Measurements from ENCODE around the gene FAXDC2. TPM values are rescaled to one million over a fixed set of nuclear protein-coding genes. Genes with fewer than 3 reads are reported as not detected.
A peak's percentile ranks its signal among the peaks of the same experiment; 100 is the strongest.

FAXDC2 gene
- polyA plus RNA-seq, 4 donors: 10.8 to 30.9 (median 15.1) TPM

DNA sequence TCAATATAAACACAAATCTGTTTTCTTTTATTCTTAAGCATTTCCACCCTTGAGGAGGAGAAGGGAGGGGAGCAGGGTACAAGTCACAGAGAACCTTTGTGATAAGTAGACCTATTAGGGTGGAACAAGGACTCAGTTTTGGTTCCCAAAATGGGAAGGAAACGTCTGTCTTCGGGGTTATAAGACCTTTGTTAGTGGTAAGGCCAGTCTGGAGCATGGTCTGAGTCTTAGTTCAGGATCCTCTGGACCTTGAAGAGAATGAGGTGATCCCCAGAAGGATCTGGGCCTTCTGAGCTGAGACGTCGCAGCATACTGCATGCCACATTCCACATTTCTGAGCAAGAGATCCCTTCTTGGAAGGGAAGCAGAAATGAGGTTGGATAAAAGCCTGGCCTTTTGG lies 37.2 kb downstream of the FAXDC2 start:
- Histone ChIP-seq H3K4me1 (ENCODE audit: control insufficient read depth in 3 of 3, insufficient read depth in 2 of 3, low read depth in 1 of 3, low read length in 2 of 3) (no peaks in the 10 kb centered on the region), H3K36me3 (ENCODE audit: control insufficient read depth in 3 of 3, insufficient read depth in 2 of 3, low read depth in 1 of 3, low read length in 3 of 3) (peaks cover 22 to 71% (median 41%) of the 10 kb centered on the region in 3 donors), H3K27me3 (ENCODE audit: control insufficient read depth in 3 of 3, insufficient read depth in 3 of 3, low read length in 3 of 3) (no peaks in the 10 kb centered on the region), H3K9me3 (ENCODE audit: control insufficient read depth in 2 of 2, insufficient read depth in 1 of 2, low read depth in 1 of 2, low read length in 1 of 2) (no peaks in the 10 kb centered on the region), H3K27ac (ENCODE audit: low read depth in 1 of 3, low read length in 2 of 3) (no peak overlapping the region), H3K4me3 (ENCODE audit: low read depth in 1 of 3, low read length in 3 of 3) (no peak overlapping the region)
- DNase-seq (no peak), FAIRE-seq (no peak)
- 77 to 85% (median 81%) methylated on average over 4 of the region's 4 CpGs for whole genome bisulfite sequencing, 3 donors

DNA sequence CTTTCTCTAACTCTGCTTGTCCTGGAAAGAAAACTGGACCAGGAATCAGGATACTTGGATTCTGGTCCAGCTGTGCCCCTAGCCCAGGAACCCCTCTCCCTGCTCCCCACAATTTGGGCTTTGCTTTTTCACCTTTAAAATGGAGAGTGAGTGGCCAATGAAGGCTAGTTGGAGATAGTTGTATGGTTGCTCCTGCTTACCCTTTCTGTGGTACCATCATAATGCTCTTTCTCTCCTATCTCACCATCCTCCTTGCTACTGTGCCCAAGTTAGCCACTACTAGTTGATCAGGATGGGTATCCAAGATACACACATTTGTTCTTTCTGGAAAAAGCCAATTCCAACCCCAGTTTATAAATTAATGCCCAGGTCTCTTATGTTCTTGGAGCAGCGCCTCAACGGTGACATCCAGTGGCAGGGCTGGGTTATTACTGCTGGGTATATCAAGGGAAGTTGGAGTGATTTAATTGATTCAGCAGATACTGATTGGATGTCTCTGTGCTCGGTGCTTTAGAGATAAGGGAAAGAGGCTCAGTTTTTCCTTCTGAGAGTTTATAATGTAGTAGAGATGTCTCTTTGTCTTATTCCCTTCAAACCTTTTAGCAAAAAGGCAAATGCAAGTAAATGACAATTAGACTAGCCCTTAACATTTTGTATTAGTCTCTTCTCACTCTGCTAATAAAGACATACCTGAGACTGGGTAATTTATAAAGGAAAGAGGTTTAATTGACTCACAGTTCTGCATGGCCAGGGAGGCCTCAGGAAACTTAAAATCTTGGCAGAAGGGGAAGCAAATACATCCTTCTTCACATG lies 38.5 kb downstream of the FAXDC2 start:
- no peaks in the 10 kb centered on the region for H3K27me3 ChIP-seq (ENCODE audit: control insufficient read depth in 3 of 3, insufficient read depth in 3 of 3, low read length in 3 of 3)
- H3K4me1 ChIP-seq (ENCODE audit: control insufficient read depth in 3 of 3, insufficient read depth in 2 of 3, low read depth in 1 of 3, low read length in 2 of 3): no peaks in the 10 kb centered on the region
- peaks cover 22 to 68% (median 41%) of the 10 kb centered on the region in 3 donors for H3K36me3 ChIP-seq (ENCODE audit: control insufficient read depth in 3 of 3, insufficient read depth in 2 of 3, low read depth in 1 of 3, low read length in 3 of 3)
- no peak overlapping the region for H3K27ac ChIP-seq (ENCODE audit: low read depth in 1 of 3, low read length in 2 of 3)
- 5 to 38% (median 19%) methylated on average over 3 of the region's 3 CpGs for WGBS, 3 donors
- no peak overlapping the region for H3K4me3 ChIP-seq (ENCODE audit: low read depth in 1 of 3, low read length in 3 of 3)
- DNase-seq: peak; percentile 75
- no peaks in the 10 kb centered on the region for H3K9me3 ChIP-seq (ENCODE audit: control insufficient read depth in 2 of 2, insufficient read depth in 1 of 2, low read depth in 1 of 2, low read length in 1 of 2)
- no peak for FAIRE-seq

DNA sequence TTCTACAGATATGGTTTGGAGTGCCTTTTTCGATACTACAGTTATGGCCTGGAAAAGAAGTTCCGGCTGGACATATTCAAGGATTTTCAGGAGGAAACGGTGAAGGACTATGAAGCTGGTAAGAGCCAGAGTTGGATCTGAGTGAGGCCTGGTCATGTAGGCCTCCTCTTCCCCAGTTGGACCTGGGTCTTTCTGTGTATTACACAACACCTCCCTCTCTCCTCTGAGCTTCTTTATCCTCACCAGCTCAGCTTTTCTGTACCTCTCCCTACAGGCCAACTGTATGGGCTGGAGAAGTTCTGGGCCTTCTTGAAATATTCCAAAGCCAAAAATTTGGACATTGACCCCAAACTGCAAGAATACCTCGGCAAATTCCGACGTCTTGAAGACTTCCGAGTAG lies 39.2 kb downstream of the FAXDC2 start:
- FAIRE-seq: no peak
- no peak for DNase-seq
- Histone ChIP-seq H3K4me1 (ENCODE audit: control insufficient read depth in 3 of 3, insufficient read depth in 2 of 3, low read depth in 1 of 3, low read length in 2 of 3) (no peaks in the 10 kb centered on the region), H3K27me3 (ENCODE audit: control insufficient read depth in 3 of 3, insufficient read depth in 3 of 3, low read length in 3 of 3) (no peaks in the 10 kb centered on the region), H3K4me3 (ENCODE audit: low read depth in 1 of 3, low read length in 3 of 3) (no peak overlapping the region), H3K9me3 (ENCODE audit: control insufficient read depth in 2 of 2, insufficient read depth in 1 of 2, low read depth in 1 of 2, low read length in 1 of 2) (no peaks in the 10 kb centered on the region), H3K27ac (ENCODE audit: low read depth in 1 of 3, low read length in 2 of 3) (no peak overlapping the region), H3K36me3 (ENCODE audit: control insufficient read depth in 3 of 3, insufficient read depth in 2 of 3, low read depth in 1 of 3, low read length in 3 of 3) (peaks cover 24 to 62% (median 41%) of the 10 kb centered on the region in 3 donors)
- WGBS, 3 donors: 68 to 78% (median 69%) methylated on average over 7 of the region's 7 CpGs

DNA sequence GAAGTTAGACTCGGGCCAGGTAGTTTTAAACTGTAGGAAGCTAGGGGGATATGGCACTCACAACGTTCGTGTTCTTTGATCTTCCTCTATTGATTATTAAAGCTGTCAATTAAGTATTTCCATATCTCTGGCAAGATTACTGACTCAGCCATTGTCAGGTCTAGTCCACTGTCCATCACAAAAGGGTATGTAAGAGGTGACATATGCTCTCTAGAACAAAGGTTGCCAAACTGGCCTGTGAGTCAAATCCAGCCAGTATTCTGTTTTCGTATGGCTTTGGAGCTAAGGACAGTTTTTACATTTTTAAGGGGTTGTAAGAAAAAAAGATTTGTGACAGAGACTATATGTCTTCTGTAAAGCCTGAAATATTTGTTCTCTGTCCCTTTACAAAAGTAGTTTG lies 44.2 kb downstream of the FAXDC2 start:
- Histone ChIP-seq H3K4me3 (ENCODE audit: low read depth in 1 of 3, low read length in 3 of 3) (no peak overlapping the region), H3K4me1 (ENCODE audit: control insufficient read depth in 3 of 3, insufficient read depth in 2 of 3, low read depth in 1 of 3, low read length in 2 of 3) (no peaks in the 10 kb centered on the region), H3K9me3 (ENCODE audit: control insufficient read depth in 2 of 2, insufficient read depth in 1 of 2, low read depth in 1 of 2, low read length in 1 of 2) (no peaks in the 10 kb centered on the region), H3K36me3 (ENCODE audit: control insufficient read depth in 3 of 3, insufficient read depth in 2 of 3, low read depth in 1 of 3, low read length in 3 of 3) (peaks cover 38 to 57% (median 42%) of the 10 kb centered on the region in 3 donors), H3K27ac (ENCODE audit: low read depth in 1 of 3, low read length in 2 of 3) (no peak overlapping the region), H3K27me3 (ENCODE audit: control insufficient read depth in 3 of 3, insufficient read depth in 3 of 3, low read length in 3 of 3) (no peaks in the 10 kb centered on the region)
- WGBS, 3 donors: 52 to 75% (median 58%) methylated on average over 4 of the region's 4 CpGs
- FAIRE-seq (no peak), DNase-seq (peak in 1 of 2 donors; percentile 59)

DNA sequence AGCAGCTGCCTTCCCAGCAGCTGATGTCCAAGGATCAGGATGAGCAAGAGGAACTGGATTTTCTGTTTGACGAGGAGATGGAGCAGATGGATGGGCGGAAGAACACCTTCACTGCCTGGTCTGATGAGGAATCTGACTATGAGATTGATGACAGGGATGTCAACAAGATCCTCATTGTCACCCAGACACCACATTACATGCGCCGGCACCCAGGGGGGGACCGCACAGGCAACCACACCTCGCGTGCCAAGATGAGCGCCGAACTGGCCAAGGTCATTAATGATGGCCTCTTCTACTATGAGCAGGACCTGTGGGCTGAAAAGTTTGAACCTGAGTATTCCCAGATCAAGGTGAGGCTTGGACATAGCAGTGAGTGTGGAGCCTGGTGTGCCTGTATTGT lies 48.4 kb downstream of the FAXDC2 start:
- Histone ChIP-seq H3K4me1 (ENCODE audit: control insufficient read depth in 3 of 3, insufficient read depth in 2 of 3, low read depth in 1 of 3, low read length in 2 of 3) (no peaks in the 10 kb centered on the region), H3K4me3 (ENCODE audit: low read depth in 1 of 3, low read length in 3 of 3) (no peak overlapping the region), H3K9me3 (ENCODE audit: control insufficient read depth in 2 of 2, insufficient read depth in 1 of 2, low read depth in 1 of 2, low read length in 1 of 2) (no peaks in the 10 kb centered on the region), H3K27ac (ENCODE audit: low read depth in 1 of 3, low read length in 2 of 3) (no peak overlapping the region), H3K36me3 (ENCODE audit: control insufficient read depth in 3 of 3, insufficient read depth in 2 of 3, low read depth in 1 of 3, low read length in 3 of 3) (peaks cover 40 to 60% (median 56%) of the 10 kb centered on the region in 3 donors), H3K27me3 (ENCODE audit: control insufficient read depth in 3 of 3, insufficient read depth in 3 of 3, low read length in 3 of 3) (no peaks in the 10 kb centered on the region)
- no peak for FAIRE-seq
- WGBS, 3 donors: 96 to 98% (median 97%) methylated on average over 9 of the region's 9 CpGs
- no peak for DNase-seq

DNA sequence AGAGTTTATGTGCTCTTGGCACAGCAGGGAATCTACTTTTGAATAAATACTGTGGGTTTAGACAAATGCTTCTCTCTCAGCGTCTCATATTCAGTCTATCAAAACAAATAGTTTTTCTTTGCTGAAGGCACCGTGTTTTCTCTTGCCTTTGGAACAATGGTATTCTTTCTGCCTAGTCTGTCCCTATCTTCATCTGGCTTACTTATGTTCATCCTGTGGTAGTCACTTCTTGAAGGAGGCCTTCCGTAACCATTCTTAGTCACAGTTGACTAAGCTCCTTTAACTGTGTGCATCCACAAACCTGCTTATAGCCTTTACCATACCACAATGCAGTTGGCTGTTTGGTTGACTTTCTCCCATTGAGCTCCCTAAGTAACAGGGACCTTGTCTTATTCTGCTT lies 49.3 kb downstream of the FAXDC2 start:
- Histone ChIP-seq H3K4me1 (ENCODE audit: control insufficient read depth in 3 of 3, insufficient read depth in 2 of 3, low read depth in 1 of 3, low read length in 2 of 3) (no peaks in the 10 kb centered on the region), H3K27ac (ENCODE audit: low read depth in 1 of 3, low read length in 2 of 3) (no peak overlapping the region), H3K4me3 (ENCODE audit: low read depth in 1 of 3, low read length in 3 of 3) (no peak overlapping the region), H3K27me3 (ENCODE audit: control insufficient read depth in 3 of 3, insufficient read depth in 3 of 3, low read length in 3 of 3) (no peaks in the 10 kb centered on the region), H3K9me3 (ENCODE audit: control insufficient read depth in 2 of 2, insufficient read depth in 1 of 2, low read depth in 1 of 2, low read length in 1 of 2) (no peaks in the 10 kb centered on the region), H3K36me3 (ENCODE audit: control insufficient read depth in 3 of 3, insufficient read depth in 2 of 3, low read depth in 1 of 3, low read length in 3 of 3) (peaks cover 35 to 58% (median 58%) of the 10 kb centered on the region in 3 donors)
- WGBS, 3 donors: 91 to 97% (median 94%) methylated on average over 3 of the region's 3 CpGs
- DNase-seq (no peak), FAIRE-seq (no peak)

DNA sequence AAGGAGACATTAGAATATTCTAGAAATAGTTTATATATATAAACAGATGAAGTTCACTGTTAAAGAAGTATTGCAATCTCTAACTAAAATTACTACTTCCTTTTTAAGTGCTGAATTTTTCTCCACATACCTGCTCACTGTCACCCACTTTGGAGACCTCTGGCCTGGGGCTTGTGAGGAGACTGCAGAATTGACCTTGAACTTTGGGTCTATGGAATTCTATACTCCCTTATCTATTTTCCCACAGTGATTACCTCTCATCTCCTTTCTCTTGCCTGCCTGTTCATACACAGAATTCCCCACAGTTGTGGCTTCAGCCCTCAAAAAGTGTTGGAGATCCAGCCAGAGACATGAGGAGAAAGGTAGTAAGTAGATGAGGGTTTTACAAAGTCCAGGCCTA lies 49.8 kb downstream of the FAXDC2 start:
- no peak for FAIRE-seq
- H3K36me3 ChIP-seq (ENCODE audit: control insufficient read depth in 3 of 3, insufficient read depth in 2 of 3, low read depth in 1 of 3, low read length in 3 of 3): peaks cover 31 to 56% (median 55%) of the 10 kb centered on the region in 3 donors
- H3K27me3 ChIP-seq (ENCODE audit: control insufficient read depth in 3 of 3, insufficient read depth in 3 of 3, low read length in 3 of 3): no peaks in the 10 kb centered on the region
- no peak for DNase-seq
- no peaks in the 10 kb centered on the region for H3K9me3 ChIP-seq (ENCODE audit: control insufficient read depth in 2 of 2, insufficient read depth in 1 of 2, low read depth in 1 of 2, low read length in 1 of 2)
- H3K27ac ChIP-seq (ENCODE audit: low read depth in 1 of 3, low read length in 2 of 3): no peak overlapping the region
- no peak overlapping the region for H3K4me3 ChIP-seq (ENCODE audit: low read depth in 1 of 3, low read length in 3 of 3)
- H3K4me1 ChIP-seq (ENCODE audit: control insufficient read depth in 3 of 3, insufficient read depth in 2 of 3, low read depth in 1 of 3, low read length in 2 of 3): no peaks in the 10 kb centered on the region

DNA sequence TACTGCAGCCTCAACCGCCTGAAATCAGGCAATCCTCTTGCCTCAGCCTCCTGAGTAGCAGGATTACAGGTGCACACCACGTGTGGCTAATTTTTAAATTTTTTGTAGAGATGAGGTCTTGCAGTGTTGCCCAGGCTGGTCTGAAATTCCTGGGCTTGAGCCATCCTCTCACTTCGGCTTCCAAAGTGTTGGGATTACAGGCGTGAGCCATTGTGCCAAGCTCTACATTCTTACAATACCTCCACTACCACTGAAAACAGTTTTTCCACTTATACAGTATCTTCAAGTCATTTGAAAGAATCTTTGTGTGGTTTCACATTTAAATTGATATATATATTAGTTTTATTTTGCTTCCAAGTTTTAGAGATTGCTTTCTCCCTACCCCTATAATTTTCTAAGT lies 52.6 kb downstream of the FAXDC2 start:
- H3K27me3 ChIP-seq (ENCODE audit: control insufficient read depth in 3 of 3, insufficient read depth in 3 of 3, low read length in 3 of 3): no peaks in the 10 kb centered on the region
- peaks cover 23 to 52% (median 40%) of the 10 kb centered on the region in 3 donors for H3K36me3 ChIP-seq (ENCODE audit: control insufficient read depth in 3 of 3, insufficient read depth in 2 of 3, low read depth in 1 of 3, low read length in 3 of 3)
- no peak overlapping the region for H3K27ac ChIP-seq (ENCODE audit: low read depth in 1 of 3, low read length in 2 of 3)
- 89 to 93% (median 91%) methylated on average over 4 of the region's 4 CpGs for WGBS, 3 donors
- H3K4me3 ChIP-seq (ENCODE audit: low read depth in 1 of 3, low read length in 3 of 3): no peak overlapping the region
- H3K4me1 ChIP-seq (ENCODE audit: control insufficient read depth in 3 of 3, insufficient read depth in 2 of 3, low read depth in 1 of 3, low read length in 2 of 3): peaks cover 0 to 16% (median 0%) of the 10 kb centered on the region in 3 donors
- no peak for DNase-seq
- no peaks in the 10 kb centered on the region for H3K9me3 ChIP-seq (ENCODE audit: control insufficient read depth in 2 of 2, insufficient read depth in 1 of 2, low read depth in 1 of 2, low read length in 1 of 2)
- no peak for FAIRE-seq

DNA sequence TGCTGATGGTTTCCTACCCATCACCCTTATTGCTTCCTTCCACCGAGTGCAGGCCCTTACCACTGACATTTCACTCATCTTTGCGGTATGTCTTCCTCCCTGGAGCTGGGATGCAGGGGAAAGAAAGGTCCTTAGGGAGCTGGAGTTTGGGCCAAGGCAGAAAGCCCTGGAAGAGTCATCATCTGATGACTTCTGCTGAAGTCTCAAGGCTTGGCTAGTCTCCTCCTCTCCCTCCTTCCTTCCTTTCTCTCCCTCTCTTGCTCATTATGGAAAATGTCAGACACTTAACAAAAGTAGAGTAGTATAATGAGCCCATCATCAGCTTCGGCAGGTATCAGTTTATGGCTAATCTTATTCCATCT lies 55.2 kb downstream of the FAXDC2 start:
- FAIRE-seq: no peak
- H3K27ac ChIP-seq (ENCODE audit: low read depth in 1 of 3, low read length in 2 of 3): peak overlapping the region in 1 of 3 donors; percentile 29
- WGBS, 3 donors: 77 to 87% (median 79%) methylated on average over 3 of the region's 3 CpGs

More for the DNA sequence above, 55.2 kb downstream of the FAXDC2 start:
- Histone ChIP-seq H3K9me3 (ENCODE audit: control insufficient read depth in 2 of 2, insufficient read depth in 1 of 2, low read depth in 1 of 2, low read length in 1 of 2) (no peaks in the 10 kb centered on the region), H3K4me1 (ENCODE audit: control insufficient read depth in 3 of 3, insufficient read depth in 2 of 3, low read depth in 1 of 3, low read length in 2 of 3) (peaks cover 0 to 16% (median 0%) of the 10 kb centered on the region in 3 donors), H3K27me3 (ENCODE audit: control insufficient read depth in 3 of 3, insufficient read depth in 3 of 3, low read length in 3 of 3) (no peaks in the 10 kb centered on the region), H3K4me3 (ENCODE audit: low read depth in 1 of 3, low read length in 3 of 3) (no peak overlapping the region), H3K36me3 (ENCODE audit: control insufficient read depth in 3 of 3, insufficient read depth in 2 of 3, low read depth in 1 of 3, low read length in 3 of 3) (peaks cover 14 to 63% (median 21%) of the 10 kb centered on the region in 3 donors)
- no peak for DNase-seq
